Lower lobe of right lung (tissue), 2 donors: ENCODE results near the gene LACRT. TPM values are rescaled to one million over a fixed set of nuclear protein-coding genes. Genes with fewer than 3 reads are reported as not detected.

Source experiments
- ATAC-seq, 2 donors: fragments of 200-7000 bp; cut with Tn5 transposase; one replicate each; pipeline ENCODE4 v1.9.1; 2020 to 2022; ENCODE audit warnings: mild to moderate bottlenecking in 2 of 2, moderate library complexity in 2 of 2
- DNase-seq: peaks from one replicate; pipeline ENCODE4 v3.0.0-alpha.2; 2020
- H3K27ac ChIP-seq: fragments of 200-600 bp; one replicate; pipeline ENCODE4 v1.8.0; 2022
- H3K27me3 ChIP-seq: fragments of 200-600 bp; one replicate; pipeline ENCODE4 v1.8.0; 2022; ENCODE audit warnings: low read depth
- H3K36me3 ChIP-seq: fragments of 200-600 bp; one replicate; pipeline ENCODE4 v1.8.0; 2022; ENCODE audit warnings: mild to moderate bottlenecking
- H3K4me1 ChIP-seq: fragments of 200-600 bp; one replicate; pipeline ENCODE4 v1.8.0; 2022
- H3K4me3 ChIP-seq: fragments of 200-600 bp; one replicate; pipeline ENCODE4 v1.8.0; 2022; ENCODE audit warnings: mild to moderate bottlenecking
- H3K9me3 ChIP-seq: fragments of 200-600 bp; one replicate; pipeline ENCODE4 v1.8.0; 2022
- intact Hi-C: fragments of 100-400 bp; cut with DNase I; formaldehyde crosslinking; loops from one replicate; pipeline ENCODE4 v1.11.0; 2022
- long read RNA-seq: library from polyadenylated mRNA; unstranded; transcript quantifications from one replicate; pipeline ENCODE4 v2.0.0, GENCODE V29; 2021
- total RNA-seq: library from RNA; stranded (reverse); fragmentation: NEBNext Ultra II Directional; extraction: Animal tissue kit (Norgen Biotek cat#: 25700); gene quantifications from one replicate; pipeline ENCODE4 v1.2.1, GENCODE V29; 2021
- TF ChIP-seq, protein P1 (sequence below): fragments of 200-600 bp; IDR thresholded peaks from one replicate; pipeline ENCODE4 v1.8.0; 2022; ENCODE audit warnings: antibody characterized with exemption, mild to moderate bottlenecking
- donor health status: DM: no; HTN: yes; CAD: no; lungs with severe emphysema.

The LACRT gene, protein sequence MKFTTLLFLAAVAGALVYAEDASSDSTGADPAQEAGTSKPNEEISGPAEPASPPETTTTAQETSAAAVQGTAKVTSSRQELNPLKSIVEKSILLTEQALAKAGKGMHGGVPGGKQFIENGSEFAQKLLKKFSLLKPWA
- not detected for total RNA-seq
- long read RNA-seq: 0 reads

DNA sequence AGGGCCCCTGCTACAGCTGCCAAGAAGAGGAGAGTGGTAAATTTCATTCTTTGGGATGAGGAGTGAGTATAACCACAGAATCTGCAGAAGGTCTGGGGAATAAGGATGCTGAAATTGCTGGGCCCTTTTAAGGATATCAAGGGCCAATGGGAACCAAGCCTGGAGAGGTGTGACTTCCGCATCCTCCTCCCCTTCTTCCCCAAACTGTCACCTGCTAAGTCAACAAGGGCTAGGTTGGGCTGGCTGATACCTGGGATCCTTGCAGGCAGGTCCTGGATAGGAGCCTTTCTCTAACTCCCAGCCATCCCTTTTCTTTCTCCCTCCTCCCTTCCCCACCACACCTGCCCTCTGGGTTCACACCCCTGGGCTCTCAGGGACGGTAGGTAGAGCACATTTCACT is at the start of gene LACRT:
Gene LACRT, minus strand, starts transcription at position 101 of the 400 bp plus-strand sequence. Its CDS starts 54 bp downstream, at position 47.
- DNase-seq (no peak), ATAC-seq (no peak)
- Histone ChIP-seq H3K9me3 (no peaks in the 10 kb centered on the region), H3K27me3 (peaks cover 5% of the 10 kb centered on the region), H3K36me3 (no peaks in the 10 kb centered on the region), H3K4me1 (no peaks in the 10 kb centered on the region), H3K4me3 (no peak within 1 kb of the TSS), H3K27ac (no peak within 1 kb of the TSS)
- intact Hi-C loops: no loop called here
- TF ChIP-seq, protein P1, sequence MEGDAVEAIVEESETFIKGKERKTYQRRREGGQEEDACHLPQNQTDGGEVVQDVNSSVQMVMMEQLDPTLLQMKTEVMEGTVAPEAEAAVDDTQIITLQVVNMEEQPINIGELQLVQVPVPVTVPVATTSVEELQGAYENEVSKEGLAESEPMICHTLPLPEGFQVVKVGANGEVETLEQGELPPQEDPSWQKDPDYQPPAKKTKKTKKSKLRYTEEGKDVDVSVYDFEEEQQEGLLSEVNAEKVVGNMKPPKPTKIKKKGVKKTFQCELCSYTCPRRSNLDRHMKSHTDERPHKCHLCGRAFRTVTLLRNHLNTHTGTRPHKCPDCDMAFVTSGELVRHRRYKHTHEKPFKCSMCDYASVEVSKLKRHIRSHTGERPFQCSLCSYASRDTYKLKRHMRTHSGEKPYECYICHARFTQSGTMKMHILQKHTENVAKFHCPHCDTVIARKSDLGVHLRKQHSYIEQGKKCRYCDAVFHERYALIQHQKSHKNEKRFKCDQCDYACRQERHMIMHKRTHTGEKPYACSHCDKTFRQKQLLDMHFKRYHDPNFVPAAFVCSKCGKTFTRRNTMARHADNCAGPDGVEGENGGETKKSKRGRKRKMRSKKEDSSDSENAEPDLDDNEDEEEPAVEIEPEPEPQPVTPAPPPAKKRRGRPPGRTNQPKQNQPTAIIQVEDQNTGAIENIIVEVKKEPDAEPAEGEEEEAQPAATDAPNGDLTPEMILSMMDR: no peak

DNA sequence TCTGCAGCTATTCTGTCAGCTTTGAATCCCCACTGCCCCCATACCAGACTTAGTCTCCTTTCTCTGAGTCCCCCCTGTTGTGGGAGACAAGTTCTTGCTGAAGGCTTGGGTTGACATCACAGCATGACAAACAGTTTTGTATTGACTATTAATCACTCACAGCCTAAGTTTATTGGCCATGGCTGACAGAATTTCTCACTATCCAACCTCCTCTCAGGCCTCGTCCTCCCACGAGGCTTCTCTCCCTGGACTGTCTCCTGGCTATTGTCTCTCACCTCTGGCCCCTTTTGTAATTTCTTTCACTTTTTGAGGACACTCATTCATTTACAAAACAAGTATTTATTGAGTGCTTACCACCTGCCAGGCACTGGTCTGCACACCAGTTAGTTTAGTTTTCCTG is 48.7 kb upstream of the LACRT start:
- no peak overlapping the region for H3K27ac ChIP-seq
- no peak overlapping the region for H3K4me3 ChIP-seq
- peaks cover 8% of the 10 kb centered on the region for H3K27me3 ChIP-seq
- intact Hi-C loops: no loop called here
- H3K9me3 ChIP-seq: no peaks in the 10 kb centered on the region
- H3K36me3 ChIP-seq: no peaks in the 10 kb centered on the region
- ATAC-seq (no peak), DNase-seq (no peak)
- peaks cover 11% of the 10 kb centered on the region for H3K4me1 ChIP-seq
- TF ChIP-seq, protein P1: no peak

DNA sequence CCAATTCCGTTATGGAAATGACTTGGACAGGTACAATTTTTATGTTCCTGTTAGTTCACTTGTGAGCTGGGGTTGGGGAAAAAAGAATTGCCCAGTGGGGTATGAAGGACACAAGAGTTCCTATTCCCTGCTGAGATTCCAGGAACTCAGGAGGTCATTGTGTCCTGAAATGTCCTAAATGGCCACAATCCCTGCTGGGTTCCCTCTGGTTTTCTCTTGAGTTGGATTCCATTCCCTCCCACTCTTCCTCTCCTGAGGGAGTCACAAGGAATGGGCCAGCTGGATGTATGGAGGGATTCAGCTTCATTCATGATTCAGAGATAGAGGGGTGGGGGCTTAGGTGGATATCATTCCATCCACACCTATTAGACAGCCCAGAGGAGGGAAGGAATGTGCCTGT is 48.0 kb upstream of the LACRT start:
- TF ChIP-seq, protein P1: no peak
- Histone ChIP-seq H3K36me3 (no peaks in the 10 kb centered on the region), H3K4me3 (no peak overlapping the region), H3K27me3 (peaks cover 8% of the 10 kb centered on the region), H3K4me1 (peaks cover 11% of the 10 kb centered on the region), H3K9me3 (no peaks in the 10 kb centered on the region), H3K27ac (no peak overlapping the region)
- intact Hi-C loops: no loop called here
- ATAC-seq (no peak), DNase-seq (no peak)

DNA sequence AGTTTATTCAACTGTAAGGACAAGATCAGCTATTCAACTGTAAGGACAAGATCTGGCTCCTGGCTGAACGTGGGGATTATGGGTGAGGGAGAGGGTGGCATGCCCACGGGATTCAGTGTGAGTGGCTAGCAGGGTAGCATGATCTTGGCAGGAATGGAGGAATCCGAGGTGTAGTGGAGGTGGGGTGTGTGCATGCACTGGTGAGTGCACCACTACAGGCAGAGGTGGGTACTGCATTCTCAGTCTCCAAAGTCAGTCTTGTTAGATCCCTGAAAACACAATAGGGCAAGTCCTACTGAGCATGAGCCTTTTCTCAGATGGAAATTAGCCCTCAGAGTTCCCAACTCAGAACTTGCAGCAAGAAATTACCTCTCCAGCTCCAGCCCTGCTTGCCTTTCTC is 45.7 kb upstream of the LACRT start:
- H3K4me3 ChIP-seq: no peak overlapping the region
- intact Hi-C loops: no loop called here
- H3K27me3 ChIP-seq: peaks cover 12% of the 10 kb centered on the region
- H3K4me1 ChIP-seq: peaks cover 9% of the 10 kb centered on the region
- no peaks in the 10 kb centered on the region for H3K9me3 ChIP-seq
- no peak overlapping the region for H3K27ac ChIP-seq
- no peaks in the 10 kb centered on the region for H3K36me3 ChIP-seq
- TF ChIP-seq, protein P1: peak; percentile 37
- peak; percentile 23 to 39 for ATAC-seq
- DNase-seq: no peak

DNA sequence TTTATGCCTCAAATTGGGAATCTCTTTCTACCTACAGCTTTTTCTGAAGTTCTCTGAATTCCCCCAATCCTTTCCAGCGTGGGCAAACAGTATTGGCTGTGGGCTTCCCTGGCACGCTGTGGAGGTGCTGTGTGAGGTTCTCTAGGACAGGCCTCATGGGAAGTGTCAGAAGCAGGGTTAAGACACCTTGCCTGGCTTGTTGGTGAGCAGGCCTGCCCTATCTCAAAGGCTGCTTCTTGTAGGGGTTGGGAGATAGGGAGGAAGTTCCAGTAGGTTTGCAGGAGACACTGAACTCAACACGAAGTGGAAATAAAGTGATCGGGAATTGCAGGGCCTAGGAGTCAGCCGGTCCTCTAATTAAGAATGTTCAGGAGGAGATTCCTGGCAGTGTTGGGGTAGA is 43.4 kb upstream of the LACRT start:
- Histone ChIP-seq H3K27ac (no peak overlapping the region), H3K27me3 (peaks cover 10% of the 10 kb centered on the region), H3K4me1 (no peaks in the 10 kb centered on the region), H3K4me3 (no peak overlapping the region), H3K36me3 (no peaks in the 10 kb centered on the region), H3K9me3 (no peaks in the 10 kb centered on the region)
- TF ChIP-seq, protein P1: no peak
- no peak for ATAC-seq
- no peak for DNase-seq
- intact Hi-C loops: no loop called here
